ENCODE measurements around the gene CFAP45.

The CFAP45 gene

DNA sequence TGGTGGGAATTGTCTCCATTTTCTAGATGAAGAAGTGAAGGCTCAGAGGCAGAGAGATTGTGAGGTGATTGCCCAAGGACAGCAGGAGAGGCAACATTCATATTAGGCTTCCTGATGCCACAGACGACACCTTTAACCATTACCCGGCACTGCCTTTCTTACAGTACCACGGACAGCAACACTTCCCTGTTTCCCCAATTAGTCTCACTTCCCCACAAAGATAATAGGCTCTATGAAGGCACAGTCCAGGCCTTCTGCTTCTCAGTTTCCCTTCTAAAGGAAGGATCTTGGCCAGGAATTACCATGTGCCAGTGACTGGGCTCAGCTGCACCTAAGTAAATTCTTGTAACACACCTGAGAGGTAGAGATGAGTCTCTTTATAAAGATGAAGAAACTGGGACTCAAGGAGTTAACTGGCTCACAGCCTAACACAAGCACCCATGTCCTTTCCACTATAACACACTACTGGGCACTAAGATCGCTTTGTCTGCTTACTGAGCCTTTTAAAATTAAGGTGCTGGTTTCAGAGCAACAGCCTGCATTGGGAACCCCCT lies 35.8 kb upstream of the CFAP45 start:
- DNase-seq, result no peak

DNA sequence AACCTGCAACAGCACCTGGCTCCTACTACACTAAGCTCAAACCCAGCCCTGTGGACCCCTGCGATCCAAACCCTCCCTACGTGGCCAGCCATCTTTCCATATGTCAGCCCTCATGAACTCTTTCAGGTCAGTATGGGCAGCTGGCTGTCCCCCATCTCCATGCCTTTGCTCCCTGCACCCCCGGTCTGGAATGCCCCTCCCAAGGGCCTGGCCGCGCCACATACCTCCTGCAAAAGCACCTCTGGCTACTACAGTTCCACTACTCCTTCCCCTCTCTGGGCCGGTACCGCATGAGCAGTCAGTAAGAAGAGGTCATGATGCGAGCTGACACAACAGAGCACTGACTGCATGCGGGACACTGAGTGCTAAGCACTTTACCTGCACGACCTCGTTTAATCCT lies 35.3 kb upstream of the CFAP45 start:
- DNase-seq, result no peak

GRCh38 chr1:159934136-159935039 lies 34.4 kb upstream of the CFAP45 start:
- DNase-seq, result no peak

DNA sequence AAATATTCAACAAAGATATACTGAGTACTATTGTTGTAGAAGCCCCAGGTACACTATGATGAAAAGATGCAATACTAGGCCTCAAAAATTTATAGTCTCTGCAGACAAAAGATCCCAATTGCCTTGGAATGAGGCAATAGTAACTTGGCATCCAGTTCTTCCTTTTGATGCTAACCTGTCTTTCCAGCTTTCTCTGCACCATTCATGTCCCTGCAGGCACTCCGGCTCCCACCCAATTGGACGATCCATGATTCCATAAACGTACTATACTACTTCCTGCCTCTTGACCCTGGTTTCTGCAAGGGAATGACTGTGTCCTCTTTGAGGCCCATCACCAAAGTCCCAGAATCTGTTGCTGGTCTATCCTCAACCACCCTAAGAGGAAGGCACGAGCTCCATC lies 33.4 kb upstream of the CFAP45 start:
- DNase-seq, result no peak

- DNase-seq, result no peak
Observed at GRCh38 chr1:159932296-159933285, 32.6 kb upstream of the CFAP45 start.

DNA sequence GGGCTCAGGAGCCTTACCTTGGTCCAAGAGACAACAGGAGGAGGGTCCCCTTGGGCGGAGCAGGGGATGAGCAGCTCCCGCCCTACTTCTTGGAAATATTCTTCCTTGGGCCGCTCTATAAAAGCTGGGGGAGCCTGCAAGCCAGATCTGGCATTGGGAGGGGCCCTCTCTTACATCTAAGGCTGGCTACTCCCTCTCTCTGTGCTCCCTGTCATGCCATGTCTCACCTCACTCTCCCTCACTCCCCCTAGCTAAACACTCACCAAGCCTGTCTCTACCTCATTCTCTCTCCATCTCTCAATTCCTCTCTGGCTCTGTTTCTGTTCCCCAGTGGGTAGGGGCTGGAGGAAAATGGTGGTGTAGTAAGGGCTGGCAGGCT lies 31.8 kb upstream of the CFAP45 start:
- DNase-seq, result no peak

GRCh38 chr1:159931101-159931794 lies 31.3 kb upstream of the CFAP45 start:
- no peak for DNase-seq

GRCh38 chr1:159930634-159931033 lies 30.7 kb upstream of the CFAP45 start:
- DNase-seq, result no peak

- DNase-seq, result no peak
Observed at GRCh38 chr1:159930216-159930615, 30.3 kb upstream of the CFAP45 start.

- DNase-seq, result no peak
Observed at GRCh38 chr1:159929155-159930051, 29.4 kb upstream of the CFAP45 start.

DNA sequence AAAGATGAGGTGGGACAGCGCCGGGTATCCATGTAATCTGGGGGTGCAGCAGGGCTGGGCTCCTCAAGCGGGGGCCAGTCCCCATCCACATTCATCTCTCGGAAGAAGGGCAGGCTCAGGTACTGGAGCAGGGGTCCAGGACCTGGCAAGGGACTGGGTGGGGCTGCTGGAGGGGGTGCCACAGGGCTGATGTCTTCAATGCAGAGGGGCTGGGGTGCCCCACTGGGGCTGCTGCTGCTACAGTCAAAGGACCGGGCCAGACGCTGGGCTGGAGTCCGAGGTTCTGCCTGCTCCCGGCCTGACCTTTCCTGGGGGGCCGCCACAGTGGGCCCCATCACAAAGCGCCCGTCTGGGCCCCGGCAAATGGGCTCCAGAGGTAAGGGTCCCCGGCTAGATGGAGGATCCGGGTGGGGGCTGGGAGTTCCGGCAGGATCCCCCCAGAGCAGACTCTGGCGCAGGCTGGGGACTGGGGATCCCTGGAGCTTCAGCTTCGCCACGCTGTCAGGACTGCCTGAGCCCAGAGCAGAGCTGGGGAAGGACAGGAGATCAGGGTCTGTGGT lies 28.6 kb upstream of the CFAP45 start:
- DNase-seq, result no peak

DNA sequence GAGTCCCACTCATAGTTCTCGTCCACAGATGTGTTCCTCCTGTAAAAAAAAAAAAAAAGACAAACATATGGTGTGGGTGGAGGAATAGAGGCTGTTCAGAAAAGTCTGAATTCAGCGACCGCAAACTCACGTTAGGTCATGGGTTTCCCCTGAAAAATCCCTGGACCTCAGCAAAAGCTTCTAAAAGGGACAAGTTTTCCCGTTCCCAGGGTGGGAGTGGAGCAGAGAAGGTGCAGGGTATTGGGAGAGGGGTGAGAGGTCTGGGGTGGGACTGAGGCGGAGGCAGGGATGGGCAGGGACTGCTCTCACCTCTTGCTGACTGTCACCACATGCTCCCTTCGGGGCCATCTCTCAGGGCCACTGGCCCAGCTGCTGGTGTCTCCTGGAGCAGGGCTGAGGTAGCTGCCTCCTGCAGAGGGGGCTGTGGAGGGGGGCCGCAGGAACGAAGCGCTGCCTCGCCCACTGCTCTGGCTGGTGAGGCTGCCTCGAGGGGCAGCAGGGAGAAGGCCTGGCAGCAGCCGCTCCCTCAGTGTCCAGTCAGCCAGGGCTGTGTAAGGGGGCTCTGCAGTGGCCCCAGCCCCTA lies 28.0 kb upstream of the CFAP45 start:
- DNase-seq, result no peak

DNA sequence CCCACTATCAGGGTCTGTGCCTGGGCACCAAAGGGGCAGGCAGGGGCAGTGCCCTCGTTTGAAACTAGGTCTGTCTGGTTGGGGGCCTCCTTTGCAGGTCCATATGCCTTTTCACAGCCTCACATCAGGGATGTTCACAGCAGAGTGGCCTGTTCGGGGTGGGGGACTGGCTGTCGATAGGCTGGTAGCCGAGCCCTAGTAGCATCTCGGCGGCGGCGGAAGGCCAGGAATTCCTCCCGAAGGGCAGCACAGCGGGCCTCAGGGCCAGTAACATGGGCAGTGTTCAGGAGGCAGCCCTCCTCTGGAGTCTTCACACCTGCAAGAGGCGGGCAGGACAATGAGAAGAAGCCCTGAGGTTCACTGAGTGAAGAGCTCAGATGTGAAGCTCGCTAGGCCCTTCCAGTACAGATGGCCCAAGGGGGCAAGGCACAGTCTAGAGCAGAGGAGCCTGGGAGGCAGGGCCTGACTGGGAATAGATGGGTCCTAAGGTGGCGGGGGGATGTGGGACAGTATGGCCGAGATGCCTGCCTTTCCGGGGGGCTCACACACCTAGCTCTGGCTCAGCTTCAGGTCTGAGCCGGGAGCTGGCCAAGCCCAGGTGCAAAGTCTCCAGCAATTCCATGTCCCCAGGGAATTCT lies 27.4 kb upstream of the CFAP45 start:
- DNase-seq, result no peak

DNA sequence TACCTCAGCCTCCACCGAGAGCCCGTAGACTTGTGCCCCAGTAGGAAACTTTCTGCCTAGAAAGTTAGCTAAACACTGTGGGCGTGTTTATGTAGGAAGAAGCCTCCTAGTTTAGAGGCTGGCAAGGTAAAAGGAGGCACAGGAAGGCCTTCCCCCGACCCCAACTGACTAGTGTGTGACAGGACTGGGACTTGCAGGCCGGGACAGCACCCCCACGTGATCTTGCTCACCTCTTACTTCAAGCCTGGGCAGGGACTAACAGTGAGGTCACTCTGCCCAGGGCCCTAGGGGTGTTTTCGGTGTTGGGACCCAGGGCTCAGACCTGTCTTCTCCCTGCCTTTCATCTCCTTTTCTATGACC lies 25.7 kb upstream of the CFAP45 start:
- no peak for DNase-seq

DNA sequence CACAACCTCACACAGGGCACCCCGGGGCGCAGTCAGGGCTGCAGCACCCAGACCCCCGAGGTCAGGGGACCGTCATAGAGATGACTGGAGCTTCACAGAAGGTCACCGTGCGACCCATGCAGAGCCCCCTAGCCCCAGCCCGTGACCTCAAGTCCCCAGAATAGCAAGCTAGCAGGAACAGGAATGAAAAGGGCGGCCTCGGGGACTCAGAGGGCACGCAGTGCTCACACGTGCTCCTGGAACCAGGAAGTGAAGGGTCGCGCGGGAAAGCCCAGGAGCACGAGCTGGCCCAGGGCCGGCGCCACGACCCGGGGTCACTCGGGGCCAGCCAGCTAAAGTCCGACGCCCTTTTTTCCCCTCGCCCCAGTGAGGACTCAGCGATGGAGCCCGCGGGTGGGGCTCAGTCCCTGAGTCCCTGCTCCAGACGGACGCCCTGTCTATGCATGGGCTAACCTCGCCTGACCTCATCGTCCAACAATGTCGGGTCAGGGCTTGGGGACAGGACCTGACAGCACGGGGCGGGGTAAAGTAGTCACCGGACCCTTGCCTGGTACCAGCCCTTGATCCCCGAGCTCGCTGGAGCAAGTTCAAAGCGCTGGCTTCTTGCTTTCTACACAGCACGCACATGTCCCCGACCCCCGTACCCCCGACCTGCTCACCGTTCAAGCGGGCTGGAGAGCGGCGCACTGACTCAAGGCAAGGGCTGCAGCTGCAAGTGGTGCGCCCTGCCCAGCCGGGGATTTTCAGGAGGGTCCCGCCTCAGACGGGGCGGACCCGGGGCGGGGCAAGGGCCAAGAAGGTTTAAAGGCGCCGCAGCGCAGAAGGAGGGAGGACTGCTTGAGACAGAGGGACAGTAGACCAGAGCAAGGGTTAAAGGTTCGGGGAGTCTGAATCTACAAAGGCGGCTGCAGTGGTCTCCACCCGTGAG lies 25.1 kb upstream of the CFAP45 start, which contains the start of gene TAGLN2:
Gene TAGLN2, minus strand, starts transcription at position 717 of the 928 bp plus-strand sequence. CDS start 4,998 bp downstream, outside the sequence.
- DNase-seq, result peak; percentile 65

DNA sequence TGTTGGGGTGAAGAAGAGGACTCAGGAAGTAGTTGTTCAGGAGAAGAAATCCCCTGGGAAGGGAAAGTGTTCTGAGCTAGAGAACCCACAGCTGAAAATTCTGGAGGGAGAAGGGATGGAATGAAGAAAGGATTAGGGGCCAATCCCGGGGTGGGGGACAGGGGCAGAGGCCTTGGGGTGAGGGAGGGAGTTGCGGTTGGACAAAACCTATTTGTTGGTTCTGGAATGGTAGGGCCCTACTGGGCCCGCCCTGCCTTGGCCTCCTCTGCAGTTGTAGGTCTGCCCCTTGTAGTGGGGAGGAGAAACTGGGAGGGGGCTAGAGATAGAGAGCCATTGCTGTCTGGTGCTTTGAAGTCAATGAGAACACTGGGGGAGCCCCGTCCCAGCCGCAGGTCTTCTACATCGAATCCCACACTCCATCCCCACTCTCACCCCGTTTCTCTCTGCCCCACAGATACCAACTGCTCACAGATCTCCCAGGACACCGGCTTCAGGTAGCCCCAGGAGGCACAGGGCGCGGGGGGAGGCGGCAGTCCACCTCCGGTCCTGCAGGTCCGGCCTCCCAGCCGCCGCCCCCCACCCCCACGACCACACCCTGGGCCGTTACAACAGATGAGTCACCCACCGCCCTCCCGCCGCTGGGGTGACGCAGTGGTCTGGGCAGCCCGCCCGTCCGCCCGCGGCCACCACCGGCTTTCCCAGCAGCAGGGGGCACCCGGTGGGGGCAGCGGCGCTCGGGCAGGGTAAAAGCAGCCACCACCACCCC lies 24.2 kb upstream of the CFAP45 start:
- peak; percentile 87 for DNase-seq

GRCh38 chr1:159923203-159924024 lies 23.4 kb upstream of the CFAP45 start:
- peak; percentile 68 for DNase-seq

All from amniotic stem cell (primary cell).